Body of pancreas (tissue), 4 donors: ENCODE data around the gene GOLGA7B.

Source experiments
- POLR2A ChIP-seq, 3 donors: fragments of 450-650 bp; IDR thresholded peaks; one replicate each; pipeline ENCODE4 v1.6.1; 2016; ENCODE audit warnings: antibody characterized with exemption in 3 of 3, mild to moderate bottlenecking in 2 of 3
- TF ChIP-seq, protein P1 (sequence below), 7 experiments: fragments of 450-650 bp in 4 of 7; fragments of 200-600 bp in 3 of 7; sonication (generic) in 3 of 7; IDR thresholded peaks; one replicate each; pipeline ENCODE4 v1.5.1; 2016 to 2019; ENCODE audit warnings: antibody characterized with exemption in 7 of 7

DNA sequence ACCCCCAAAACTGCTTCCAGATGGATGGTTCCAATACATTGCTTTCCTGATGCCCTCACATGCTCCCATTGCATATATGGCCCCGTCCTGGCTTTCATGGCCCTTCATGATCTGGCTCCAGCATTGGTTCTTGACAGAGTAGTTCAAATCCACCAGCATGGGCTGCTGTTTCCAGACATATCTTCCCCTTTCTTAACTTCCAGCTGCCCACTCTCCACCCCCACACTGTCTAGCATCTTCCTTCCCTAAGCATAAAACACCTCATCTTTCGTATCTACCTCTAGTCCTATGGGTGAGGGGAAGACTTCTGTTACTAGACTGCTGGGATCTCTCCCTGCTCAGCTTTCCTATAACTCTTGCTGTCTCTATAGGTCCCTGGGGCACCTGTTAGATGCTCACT is 13.2 kb upstream of the GOLGA7B start:
- TF ChIP-seq, protein P1, sequence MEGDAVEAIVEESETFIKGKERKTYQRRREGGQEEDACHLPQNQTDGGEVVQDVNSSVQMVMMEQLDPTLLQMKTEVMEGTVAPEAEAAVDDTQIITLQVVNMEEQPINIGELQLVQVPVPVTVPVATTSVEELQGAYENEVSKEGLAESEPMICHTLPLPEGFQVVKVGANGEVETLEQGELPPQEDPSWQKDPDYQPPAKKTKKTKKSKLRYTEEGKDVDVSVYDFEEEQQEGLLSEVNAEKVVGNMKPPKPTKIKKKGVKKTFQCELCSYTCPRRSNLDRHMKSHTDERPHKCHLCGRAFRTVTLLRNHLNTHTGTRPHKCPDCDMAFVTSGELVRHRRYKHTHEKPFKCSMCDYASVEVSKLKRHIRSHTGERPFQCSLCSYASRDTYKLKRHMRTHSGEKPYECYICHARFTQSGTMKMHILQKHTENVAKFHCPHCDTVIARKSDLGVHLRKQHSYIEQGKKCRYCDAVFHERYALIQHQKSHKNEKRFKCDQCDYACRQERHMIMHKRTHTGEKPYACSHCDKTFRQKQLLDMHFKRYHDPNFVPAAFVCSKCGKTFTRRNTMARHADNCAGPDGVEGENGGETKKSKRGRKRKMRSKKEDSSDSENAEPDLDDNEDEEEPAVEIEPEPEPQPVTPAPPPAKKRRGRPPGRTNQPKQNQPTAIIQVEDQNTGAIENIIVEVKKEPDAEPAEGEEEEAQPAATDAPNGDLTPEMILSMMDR (IDR thresholded peaks at IDR 0.05) = no peak
- no peak for TF ChIP-seq POLR2A (IDR thresholded peaks at IDR 0.05)
